Inflammatory macrophage treated with lipopolysaccharide for 4 hours (primary cell): Measurements from ENCODE around the gene PITHD1.
"Not testable (repeated sequence)": the region's sequence is repeated elsewhere in the genome, so short reads cannot be mapped to it uniquely, and the experiment has no call there.

Experiments used
- DNase-seq: peaks from one replicate; pipeline ENCODE4 v3.0.0-alpha.2; 2020

The PITHD1 gene

GRCh38 chr1:23799570-23800399 is 21.6 kb downstream of the PITHD1 start:
- no peak for DNase-seq

GRCh38 chr1:23800400-23801337 is 22.5 kb downstream of the PITHD1 start, which contains the start of gene GALE:
TSS of gene GALE (minus strand) at chr1:23800754. CDS start at chr1:23799007, 1,747 bp downstream.
- DNase-seq = peak; percentile 97

GRCh38 chr1:23801338-23801748 is 23.1 kb downstream of the PITHD1 start:
- DNase-seq = no peak

GRCh38 chr1:23801876-23802275 is 23.7 kb downstream of the PITHD1 start:
- no peak for DNase-seq

- DNase-seq = not testable (repeated sequence)
Measured at GRCh38 chr1:23802809-23803342, 24.7 kb downstream of the PITHD1 start.

- no peak for DNase-seq
Measured at GRCh38 chr1:23803674-23804073, 25.5 kb downstream of the PITHD1 start.

- peak; percentile 62 for DNase-seq
Measured at GRCh38 chr1:23804183-23804835, 26.1 kb downstream of the PITHD1 start.

- no peak for DNase-seq
Measured at GRCh38 chr1:23805025-23805424, 26.8 kb downstream of the PITHD1 start.

- DNase-seq = no peak
Measured at GRCh38 chr1:23806280-23806679, 28.1 kb downstream of the PITHD1 start.

GRCh38 chr1:23807453-23807852 is 29.2 kb downstream of the PITHD1 start:
- no peak for DNase-seq

GRCh38 chr1:23809751-23810171 is 31.5 kb downstream of the PITHD1 start:
- peak; percentile 88 for DNase-seq

GRCh38 chr1:23810818-23811540 is 32.8 kb downstream of the PITHD1 start:
- peak; percentile 86 for DNase-seq

GRCh38 chr1:23814016-23814415 is 35.8 kb downstream of the PITHD1 start:
- DNase-seq = no peak

- no peak for DNase-seq
Measured at GRCh38 chr1:23816361-23816760, 38.1 kb downstream of the PITHD1 start.

GRCh38 chr1:23816906-23817305 is 38.7 kb downstream of the PITHD1 start:
- DNase-seq = no peak

- DNase-seq = no peak
Measured at GRCh38 chr1:23817633-23818032, 39.4 kb downstream of the PITHD1 start.

GRCh38 chr1:23823767-23824166 is 45.5 kb downstream of the PITHD1 start:
- DNase-seq = no peak

GRCh38 chr1:23824711-23825075 is 46.5 kb downstream of the PITHD1 start:
- no peak for DNase-seq

GRCh38 chr1:23825076-23825761 is 47.0 kb downstream of the PITHD1 start, which contains the start of gene HMGCL:
TSS of gene HMGCL (minus strand) at chr1:23825429. CDS start at chr1:23825415, 14 bp downstream.
- peak; percentile 95 for DNase-seq

GRCh38 chr1:23825762-23826522 is 47.7 kb downstream of the PITHD1 start:
- DNase-seq = peak; percentile 39
